Subcutaneous adipose tissue (tissue), 4 donors: ENCODE data around the gene IGDCC3. TPM values are rescaled to one million over a fixed set of nuclear protein-coding genes. Genes with fewer than 3 reads are reported as not detected.

Experiments used
- CTCF ChIP-seq: fragments of 450-650 bp; IDR thresholded peaks from one replicate; pipeline ENCODE4 v1.5.1; 2016; ENCODE audit warnings: low read depth, mild to moderate bottlenecking, control low read depth, antibody characterized with exemption, moderate library complexity
- total RNA-seq, 4 donors: library from RNA; depleted of rRNA; stranded (reverse); fragments of >200 nt; gene quantifications; one replicate each; pipeline ENCODE4 v1.1.0, GENCODE V29; 2016

IGDCC3 gene
- total RNA-seq, 4 donors from 2014 or later: not detected

- TF ChIP-seq CTCF: no peak
Observed at GRCh38 chr15:65404186-65404872, 26.5 kb upstream of the IGDCC3 start.

- no peak for TF ChIP-seq CTCF
Observed at GRCh38 chr15:65402961-65403360, 25.2 kb upstream of the IGDCC3 start.

GRCh38 chr15:65401611-65402240 lies 23.9 kb upstream of the IGDCC3 start:
- TF ChIP-seq CTCF: no peak

- TF ChIP-seq CTCF: no peak
Observed at GRCh38 chr15:65400760-65401610, 23.2 kb upstream of the IGDCC3 start.

- TF ChIP-seq CTCF: no peak
Observed at GRCh38 chr15:65399997-65400396, 22.2 kb upstream of the IGDCC3 start.

- no peak for TF ChIP-seq CTCF
Observed at GRCh38 chr15:65399001-65399706, 21.4 kb upstream of the IGDCC3 start.
